Iris pigment epithelial cell (primary cell): ENCODE results near the gene MYOZ1.
A peak's percentile ranks its signal among the peaks of the same experiment; 100 is the strongest.
"Not testable (repeated sequence)": the region's sequence is repeated elsewhere in the genome, so short reads cannot be mapped to it uniquely, and the experiment has no call there.

Source experiments
- DNase-seq: peaks from one replicate; pipeline ENCODE4 v3.0.0-alpha.2; 2011; ENCODE audit warnings: low read depth

The MYOZ1 gene

DNA sequence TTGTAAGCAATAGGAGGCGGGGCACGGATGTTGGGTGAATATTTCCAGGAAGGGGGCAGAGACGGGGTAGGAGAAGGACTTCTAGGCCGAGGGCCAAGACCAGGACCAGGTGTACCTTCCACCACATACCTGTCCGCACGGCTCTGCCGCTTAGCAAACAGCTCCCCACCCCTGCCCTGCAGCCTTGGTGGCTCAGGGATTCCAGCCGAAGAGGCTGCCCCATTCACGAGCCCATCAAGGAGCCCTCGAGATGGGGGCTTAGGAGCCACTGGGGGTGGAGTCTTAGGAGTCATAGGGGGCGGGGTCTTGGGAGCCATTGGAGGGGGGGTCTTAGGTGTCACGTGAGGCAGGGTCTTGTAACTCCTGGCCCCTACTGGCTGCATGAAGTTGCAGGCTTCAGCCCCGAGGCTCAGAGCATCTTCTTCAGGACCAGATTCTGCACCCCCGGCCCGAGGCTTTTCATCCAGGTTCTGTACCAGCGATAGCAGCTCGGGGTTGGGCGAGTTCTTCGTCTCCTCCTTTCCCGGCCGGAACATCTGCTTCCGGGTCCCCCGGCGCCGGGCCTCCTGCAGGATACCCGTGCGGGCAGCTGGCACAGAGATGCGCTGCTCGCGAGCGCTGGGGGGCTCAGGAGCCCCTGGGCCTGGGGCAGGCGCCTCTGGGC is 6.1 kb upstream of the MYOZ1 start:
- DNase-seq = peak; percentile 33

DNA sequence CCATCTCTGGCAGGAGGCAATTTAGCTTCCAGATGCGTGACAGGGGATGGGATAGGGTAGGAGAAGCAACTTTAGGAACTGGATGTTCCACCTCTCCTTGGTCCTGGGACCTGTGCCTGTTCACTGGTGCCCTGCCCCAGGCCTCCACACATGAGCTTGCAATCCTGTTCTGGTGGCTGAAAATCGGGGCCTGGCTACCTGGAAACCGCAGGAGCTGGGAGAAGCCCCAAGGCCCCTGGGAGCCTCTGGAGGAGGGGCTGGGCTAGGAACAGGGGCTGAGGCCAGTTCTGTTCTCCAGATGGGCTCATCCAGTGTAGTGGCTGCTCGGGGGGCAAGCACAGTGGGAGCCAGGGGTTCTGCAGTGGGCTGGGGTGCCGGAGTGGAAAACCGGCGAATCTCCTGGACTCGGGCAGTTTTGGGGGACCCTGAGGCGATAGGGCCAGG is 5.3 kb upstream of the MYOZ1 start:
- no peak for DNase-seq

DNA sequence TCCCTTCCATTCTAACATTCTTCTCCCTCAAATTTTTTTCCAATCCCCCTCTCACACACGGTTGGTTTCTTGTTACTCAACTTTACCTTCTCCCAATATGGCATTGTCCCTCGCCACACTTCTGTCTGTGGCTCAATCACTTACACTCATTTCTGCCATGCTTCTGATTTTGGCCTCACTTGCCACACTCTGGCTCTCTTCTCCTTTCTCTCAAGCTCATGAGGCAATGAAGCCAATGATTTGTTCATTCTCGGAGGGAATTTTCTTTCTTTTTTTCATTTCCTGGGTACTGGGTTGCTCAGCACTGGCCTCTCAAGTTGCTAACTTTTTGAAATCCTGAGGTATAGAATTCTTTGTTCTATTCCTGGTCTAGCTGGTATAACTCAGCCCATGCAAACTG is 4.0 kb upstream of the MYOZ1 start:
- DNase-seq = no peak

DNA sequence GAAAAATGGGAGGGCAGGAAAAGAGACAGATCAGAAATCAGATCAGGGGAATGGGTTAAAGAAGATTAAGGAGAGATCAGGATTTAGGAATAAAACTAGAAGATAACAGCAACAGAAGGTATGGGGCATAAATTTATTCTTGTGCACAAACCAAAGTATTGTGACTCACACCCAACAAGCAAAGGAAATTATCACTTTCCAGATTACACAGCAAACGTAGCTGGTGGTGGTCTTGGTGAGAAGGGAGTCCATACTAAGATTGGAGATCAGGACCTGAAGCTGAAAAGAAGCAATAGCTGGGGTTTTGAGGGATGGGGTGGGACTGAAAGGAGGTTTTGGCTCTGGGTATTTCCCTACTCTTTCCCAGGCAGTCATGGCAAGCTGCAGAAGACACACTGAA is 3.5 kb upstream of the MYOZ1 start:
- no peak for DNase-seq

DNA sequence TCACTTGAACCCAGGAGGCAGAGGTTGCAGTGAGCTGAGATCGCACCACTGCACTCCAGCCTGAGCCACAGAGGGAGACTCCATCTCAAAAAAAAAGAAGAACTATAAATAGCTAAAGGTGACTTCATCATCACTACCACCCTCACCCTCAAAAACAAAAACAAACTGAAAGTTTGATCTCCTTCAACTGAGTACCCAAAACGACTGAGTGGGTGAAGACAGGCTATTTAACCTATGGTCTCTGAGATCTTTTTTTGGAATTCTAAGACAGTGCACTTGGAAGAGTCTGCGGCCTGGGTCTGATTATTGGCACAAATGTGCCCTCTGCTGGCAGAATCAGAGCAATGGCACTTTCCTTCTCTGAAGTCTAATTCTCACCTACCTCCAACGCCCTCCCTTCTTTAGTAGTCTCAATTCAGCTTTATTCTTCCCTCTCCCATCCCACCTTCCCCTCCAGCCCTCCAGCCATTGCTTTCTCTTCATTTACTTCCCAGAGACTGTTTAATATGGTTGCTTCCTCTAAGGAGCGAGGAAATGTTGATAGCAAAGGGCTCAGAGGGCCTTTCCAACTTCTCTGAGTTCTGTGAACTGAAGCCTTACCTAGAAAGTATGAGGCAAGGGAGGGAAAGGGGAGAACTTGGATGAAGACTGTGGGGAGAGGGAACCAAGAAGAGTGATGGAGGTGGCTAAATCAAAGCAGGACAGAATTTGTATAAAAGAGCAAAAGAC is 2.9 kb upstream of the MYOZ1 start:
- DNase-seq = peak; percentile 60

DNA sequence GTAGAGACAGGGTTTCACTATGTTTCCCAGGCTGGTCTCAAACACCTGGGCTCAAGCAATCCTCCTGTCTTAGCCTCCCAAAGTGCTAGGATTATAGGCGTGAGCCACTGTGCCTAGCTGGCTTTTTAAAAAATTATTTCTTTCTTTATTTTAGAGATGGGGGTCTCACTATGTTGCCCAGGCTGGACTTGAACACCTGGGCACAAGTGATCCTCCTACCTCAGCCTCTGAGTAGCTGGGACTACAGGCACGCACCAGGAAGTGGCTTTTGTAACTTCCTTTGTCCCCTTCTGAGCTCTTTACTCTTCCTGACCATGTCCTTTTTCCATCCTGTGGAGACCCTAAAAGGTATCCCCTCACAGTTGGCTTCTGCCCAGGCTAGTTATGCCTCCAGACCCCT is 2.1 kb upstream of the MYOZ1 start:
- no peak for DNase-seq

DNA sequence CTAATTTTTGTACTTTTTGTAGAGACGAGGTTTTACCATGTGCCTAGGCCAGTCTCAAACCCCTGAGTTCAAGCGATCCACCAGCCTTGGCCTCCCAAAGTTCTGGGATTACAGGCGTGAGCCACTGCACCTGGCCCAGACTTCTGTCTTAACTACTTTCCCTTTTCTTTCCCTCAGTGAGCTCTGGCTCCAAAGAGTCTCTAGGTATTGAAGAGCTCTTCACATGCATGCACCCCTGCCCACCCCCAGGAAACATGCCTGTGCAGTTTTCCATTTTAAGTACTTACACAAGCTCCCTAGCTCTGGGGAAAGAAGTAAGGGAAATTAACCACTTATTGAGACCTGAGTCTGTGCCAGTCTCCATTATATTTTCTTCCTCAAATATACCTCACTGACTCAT is 2.0 kb downstream of the MYOZ1 start:
- no peak for DNase-seq

DNA sequence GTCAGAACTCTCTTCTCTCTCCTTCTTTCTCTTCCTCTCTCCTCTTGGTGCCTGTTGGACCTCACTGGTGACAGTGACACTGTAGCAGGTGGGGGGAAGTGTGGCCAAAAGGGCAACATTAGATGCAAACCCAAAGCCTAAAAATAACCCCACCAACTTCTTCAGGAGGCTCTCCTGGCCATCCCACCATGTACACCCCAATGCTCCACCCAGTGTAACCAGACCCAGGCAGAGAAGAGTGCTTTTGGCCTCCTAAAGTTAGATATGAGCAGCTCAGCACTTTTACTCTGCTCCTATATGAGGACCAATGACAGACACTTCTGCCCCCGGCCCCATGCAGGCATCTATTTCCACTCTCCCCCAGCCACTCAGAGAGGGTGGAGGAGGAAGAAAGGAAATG is 5.5 kb downstream of the MYOZ1 start:
- DNase-seq = no peak

DNA sequence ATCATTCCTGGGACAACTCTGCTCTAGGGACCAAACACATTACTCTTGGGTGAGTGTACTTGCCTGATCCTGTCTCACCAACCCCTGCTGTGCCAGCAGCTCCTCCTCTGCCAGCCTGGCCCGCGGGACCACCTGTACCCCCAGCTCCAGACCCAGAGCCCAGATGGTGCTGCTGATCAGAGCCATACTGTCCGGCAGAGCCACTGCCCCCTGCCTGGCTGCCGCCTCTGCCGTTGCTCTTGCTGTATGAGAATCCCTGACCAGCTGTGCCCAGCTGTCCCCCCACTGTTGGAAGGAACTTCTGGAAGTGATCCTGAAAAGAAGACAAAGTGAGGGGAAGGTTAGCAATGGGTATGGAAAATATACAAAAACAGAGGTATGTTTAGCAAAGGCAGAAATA is 6.9 kb downstream of the MYOZ1 start:
- DNase-seq = no peak

DNA sequence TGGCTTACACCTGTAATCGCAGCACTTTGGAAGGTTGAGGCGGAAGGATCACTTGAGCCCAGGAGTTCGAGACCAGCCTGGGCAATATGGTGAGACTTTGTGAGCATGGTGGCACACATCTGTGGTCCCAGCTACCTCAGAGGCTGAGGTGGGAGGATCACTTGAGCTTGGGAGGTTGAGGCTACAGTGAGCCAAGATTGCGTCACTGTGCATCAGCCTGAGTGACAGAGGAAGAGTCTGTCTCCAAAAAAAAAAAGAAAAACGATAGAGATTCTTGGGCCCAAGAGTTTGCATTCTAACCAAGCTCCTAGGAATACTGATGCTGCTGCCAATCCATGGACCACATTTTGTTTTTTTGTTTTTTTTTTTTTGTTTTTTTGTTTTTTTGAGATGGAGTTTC is 12.1 kb downstream of the MYOZ1 start:
- DNase-seq = no peak

DNA sequence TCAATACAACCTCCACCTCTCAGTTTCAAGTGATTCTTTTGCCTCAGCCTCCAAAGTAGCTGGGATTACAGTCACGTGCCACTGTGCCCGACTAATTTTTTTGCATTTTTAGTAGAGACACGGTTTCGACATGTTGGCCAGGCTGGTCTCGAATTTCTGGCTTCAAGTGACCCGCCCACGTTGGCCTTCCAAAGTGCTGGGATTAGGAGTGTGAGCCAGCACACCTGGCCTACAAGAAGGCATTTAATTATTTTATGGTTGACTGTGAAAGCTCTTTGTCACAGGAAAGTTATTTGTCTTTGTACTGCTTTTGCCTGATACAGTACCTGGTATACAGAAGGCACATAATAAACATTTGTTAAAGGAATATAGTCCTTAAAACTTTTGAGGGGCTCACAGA is 12.9 kb downstream of the MYOZ1 start:
- DNase-seq = no peak

DNA sequence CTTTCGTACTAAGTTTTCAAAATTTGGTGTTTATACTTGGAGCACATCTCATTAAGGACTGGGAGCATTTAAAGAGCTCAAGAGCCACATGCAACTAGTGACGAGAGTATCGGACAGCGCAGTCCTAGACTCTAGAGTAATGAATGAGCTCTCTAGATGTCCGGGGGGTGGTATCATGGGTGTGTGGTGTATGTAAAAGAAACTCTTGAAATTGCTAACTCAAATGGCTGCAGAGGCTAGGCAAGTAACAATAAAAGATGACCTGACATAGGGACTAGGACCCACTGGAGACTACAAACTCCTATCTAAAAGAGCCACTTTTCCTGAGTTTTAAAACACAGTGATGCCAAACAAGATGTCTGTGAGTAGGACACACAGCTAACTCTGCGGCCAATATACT is 14.0 kb downstream of the MYOZ1 start:
- no peak for DNase-seq

DNA sequence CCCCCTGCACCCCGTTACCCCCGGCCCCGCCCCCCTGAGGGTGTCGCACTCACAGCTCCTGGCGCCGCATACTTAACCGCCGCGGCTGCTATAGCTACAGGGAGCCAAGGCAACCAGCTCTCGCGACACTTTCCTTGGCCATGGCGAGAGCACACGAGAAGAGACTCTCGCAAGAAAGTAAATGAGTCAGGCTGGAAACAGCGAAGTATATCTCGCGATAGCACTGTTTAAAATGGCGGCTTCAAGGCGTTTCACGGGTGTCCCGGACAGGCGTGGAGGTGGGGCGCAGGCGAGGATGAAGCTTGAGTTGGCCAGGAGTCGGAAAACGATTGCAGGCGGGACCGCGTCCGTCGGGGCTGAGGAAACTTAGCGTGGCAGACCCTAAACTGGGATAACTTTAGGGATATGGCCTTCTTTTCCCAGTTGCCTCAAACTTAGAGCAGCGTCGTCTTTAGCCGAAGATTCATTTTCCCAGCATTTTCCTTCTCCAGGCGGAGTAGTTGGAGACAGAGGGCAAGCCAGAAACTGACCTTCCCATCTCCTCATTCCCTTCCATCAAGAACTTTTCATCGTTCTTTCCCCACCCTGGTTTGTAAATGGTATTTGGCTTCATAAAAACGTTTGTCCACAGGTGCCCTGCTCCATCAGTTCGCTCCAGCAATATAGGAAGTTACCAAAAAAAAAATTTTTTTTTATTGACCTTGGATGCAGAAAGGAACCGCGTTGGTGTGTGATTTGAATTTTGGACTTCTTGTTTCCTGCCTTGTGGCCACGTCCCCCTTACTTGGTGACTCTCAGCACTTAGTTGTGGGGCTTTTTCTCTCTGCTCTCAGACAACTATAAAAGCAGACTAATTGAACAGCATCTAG is 15.2 kb downstream of the MYOZ1 start:
- peak; percentile 98 for DNase-seq

DNA sequence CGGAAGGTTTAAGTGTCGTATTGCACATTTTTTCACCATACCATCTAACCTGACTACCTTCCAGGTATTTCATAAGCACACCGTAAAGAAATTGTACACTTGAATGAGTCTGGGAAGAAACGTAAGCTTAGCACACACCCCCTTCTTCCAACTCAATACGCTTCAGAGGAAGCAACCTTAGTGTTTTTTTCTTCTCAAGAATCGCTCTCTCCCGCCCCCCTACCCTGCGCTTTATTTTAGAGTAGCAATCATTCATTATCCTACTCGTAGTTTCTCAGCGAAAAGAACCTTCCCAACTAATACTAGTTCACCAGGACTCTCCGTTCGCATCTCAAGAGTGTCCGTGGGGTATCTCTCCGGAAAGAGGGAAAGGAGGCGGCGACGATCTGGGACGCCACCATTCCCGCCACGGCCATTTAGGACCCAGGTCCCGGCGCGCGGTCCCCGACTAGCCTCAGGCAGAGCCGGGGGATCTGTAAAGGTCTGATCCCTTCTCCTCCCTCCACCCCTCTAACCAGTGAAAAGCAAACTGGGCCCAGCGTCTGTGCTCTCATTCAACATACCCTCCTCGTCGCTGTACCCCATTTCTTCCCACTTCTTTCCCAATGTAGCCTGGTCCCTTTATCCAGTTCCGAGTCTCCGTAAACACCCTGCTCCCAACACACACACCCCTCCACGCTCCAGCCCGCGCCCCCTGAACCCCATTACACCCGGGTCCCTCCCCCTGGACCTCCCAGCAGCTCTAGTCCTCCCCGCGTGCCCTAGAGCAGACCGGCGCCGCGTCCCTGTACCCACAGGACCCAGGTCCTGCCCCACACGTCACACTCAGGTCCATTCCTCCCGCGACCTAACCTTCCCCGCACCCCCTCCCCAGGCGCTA is 16.0 kb downstream of the MYOZ1 start:
- peak; percentile 44 for DNase-seq

DNA sequence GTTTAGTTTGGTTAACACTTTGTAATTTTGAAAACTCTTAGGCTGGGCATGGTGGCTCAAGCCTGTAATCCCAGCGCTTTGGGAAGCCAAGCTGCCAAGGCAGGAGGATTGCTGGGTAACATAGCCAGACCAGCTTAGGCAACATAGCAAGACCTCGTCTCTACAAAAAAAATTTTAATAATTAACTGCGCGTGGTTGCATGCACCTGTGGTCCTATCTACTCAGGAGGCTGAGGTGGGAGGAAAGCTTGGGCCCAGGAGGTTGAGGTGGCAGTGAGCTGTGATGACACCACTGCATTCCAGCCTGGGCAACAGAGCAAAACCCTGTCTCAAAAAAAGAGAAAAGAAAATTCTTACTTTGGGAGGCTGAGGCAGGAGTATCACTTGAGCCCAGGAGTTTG is 18.2 kb downstream of the MYOZ1 start:
- no peak for DNase-seq

DNA sequence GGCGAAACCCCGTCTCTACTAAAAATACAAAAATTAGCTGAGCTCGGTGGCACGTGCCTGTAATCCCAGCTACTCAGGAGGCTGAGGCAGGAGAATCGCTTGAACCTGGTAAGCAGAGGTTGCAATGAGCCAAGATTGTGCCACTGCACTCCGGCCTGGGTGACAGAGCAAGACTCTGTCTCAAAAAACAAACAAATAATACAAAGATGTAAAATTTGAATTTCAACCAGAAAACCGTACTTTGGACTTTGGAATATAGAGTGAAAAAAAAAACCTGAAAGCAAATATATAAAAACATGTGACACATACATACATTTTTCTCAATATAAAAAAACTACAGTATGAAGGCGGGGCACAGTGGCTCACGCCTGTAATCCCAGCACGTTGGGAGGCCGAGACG is 20.3 kb downstream of the MYOZ1 start:
- DNase-seq = not testable (repeated sequence)

DNA sequence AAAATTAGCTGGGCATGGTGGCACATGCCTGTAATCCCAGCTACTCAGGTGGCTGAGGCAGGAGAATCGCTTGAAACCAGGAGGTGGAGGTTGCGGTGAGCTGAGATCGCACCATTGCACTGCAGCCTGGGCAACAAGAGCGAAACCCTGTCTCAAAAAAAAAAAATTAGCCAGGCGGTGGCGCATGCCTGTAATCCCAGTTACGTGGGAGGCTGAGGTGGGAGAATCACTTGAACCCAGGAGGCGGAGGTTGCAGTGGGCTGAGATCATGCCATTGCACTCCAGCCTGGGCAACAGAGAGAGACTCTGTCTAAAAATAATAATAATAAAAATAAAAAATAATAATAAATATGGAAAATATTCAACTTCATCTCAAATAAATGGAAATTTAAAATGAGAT is 24.1 kb downstream of the MYOZ1 start:
- not testable (repeated sequence) for DNase-seq

DNA sequence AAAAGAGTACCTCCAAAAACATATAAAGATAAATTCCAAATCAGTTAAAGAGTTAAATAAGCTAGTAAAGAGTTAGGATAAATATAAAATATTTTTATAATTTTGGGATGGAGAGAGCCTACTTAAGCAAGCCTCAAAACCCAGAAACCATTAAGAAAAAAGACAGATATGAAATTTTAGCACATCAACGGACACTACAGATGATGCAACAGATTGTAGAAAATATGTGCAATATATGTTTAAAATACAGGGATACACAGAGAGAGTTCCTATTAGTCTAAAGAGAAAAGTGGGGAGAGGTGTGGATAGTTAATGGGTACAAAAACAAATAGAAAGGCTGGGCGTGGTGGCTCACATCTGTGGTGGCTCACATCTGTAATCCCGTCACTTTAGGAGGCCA is 26.6 kb downstream of the MYOZ1 start:
- DNase-seq = no peak

DNA sequence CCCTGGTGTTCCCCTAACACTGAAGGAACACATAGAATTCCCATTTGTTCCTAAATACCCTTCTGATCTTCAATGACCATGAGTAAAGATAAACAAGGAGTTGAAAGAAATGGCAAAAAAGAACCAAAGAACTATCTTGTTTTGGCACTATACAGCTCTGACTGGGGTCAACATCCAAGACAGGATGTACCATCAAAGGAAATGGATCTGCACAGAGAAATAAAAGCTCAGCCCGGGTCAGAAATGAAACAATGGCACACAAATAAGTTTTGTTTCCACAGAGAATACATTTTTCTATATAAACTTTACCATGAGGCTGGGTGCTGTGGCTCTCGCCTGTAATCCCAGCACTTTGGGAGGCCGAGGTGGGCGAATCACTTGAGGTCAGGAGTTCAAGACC is 32.2 kb downstream of the MYOZ1 start:
- no peak for DNase-seq

DNA sequence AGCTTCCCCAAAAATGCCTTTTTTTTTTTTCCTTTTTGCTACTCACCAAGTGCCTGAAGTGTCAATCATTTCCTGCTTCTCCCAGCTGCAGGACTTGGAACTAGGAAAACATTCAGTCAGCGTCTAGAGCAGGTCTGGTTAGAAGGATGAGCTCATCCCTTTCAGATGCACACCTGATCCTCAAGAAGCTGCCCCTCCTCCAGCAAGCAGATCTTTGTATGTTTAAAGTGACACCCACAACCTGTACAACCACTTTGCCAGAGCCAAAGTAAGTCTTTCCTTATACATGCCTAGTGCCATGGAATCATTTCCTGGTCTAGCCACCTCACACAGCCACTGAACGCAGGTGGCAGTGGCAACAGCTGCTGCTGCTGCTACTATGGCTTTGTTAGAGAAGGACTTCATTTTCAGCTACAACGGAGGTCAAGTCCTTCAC is 39.8 kb downstream of the MYOZ1 start:
- peak; percentile 51 for DNase-seq

DNA sequence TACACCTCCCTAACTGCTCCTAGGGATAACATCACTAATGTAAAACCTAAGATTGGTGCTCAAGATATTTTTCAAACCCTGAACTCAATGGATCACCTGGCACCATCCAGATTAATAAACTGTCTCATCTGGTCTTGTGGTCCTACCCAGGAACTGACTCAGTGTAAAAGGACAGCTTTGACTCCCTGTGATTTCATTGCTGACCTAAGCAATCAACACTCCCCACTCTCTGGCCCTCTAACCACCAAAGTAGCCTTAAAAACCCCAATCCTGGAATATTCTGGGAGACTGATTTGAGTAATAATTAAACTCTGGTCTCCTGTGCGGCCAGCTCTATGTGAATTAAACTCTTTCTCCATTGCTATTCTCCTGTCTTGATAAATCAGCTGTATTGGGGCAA is 43.9 kb downstream of the MYOZ1 start:
- DNase-seq = peak; percentile 41

DNA sequence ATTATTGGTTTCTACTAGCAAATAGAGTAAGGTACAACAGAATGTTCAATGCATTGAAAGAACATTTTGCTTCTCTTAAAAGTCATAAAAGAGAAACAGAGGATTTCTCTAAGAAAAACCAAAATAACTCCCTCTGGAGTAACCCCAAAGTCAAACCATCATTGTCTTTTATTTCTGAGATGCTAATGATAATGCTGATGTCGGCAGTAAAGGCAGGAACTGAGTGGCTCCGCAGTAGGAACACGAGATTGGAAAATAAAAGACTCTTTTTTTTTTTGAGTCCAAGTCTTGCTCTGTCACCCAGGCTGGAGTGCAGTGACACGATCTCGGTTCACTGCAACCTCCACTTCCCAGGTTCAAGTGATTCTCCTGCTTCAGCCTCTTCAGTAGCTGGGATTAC is 47.5 kb downstream of the MYOZ1 start:
- DNase-seq = no peak
